ENCODE measurements around the gene NUFIP2. TPM values are rescaled to one million over a fixed set of nuclear protein-coding genes. Genes with fewer than 3 reads are reported as not detected.
A peak's percentile ranks its signal among the peaks of the same experiment; 100 is the strongest.

NUFIP2 gene
- total RNA-seq, 1 donor from 2014 or later = 40.5 TPM

GRCh38 chr17:29299031-29299430 is 5.1 kb upstream of the NUFIP2 start:
- no peaks in the 10 kb centered on the region for H3K9me3 ChIP-seq (replicated peaks)
- no peak for DNase-seq
- peaks cover 8% of the 10 kb centered on the region for H3K4me1 ChIP-seq
- TF ChIP-seq CTCF (IDR thresholded peaks at IDR 0.05; ENCODE audit: borderline replicate concordance) = no peak
- no peaks in the 10 kb centered on the region for H3K27me3 ChIP-seq (ENCODE audit: low read depth)
- intact Hi-C loops (cut with micrococcal nuclease) = loop anchor here (10.0 kb wide), 1 partner anchor 154 kb away; no protein-coding TSS in a partner anchor
- no peaks in the 10 kb centered on the region for H3K36me3 ChIP-seq
- no peak overlapping the region for H3K4me3 ChIP-seq
- no peak overlapping the region for H3K27ac ChIP-seq (replicated peaks)

- Histone ChIP-seq H3K9me3 (replicated peaks) (no peaks in the 10 kb centered on the region), H3K27ac (replicated peaks) (peak overlapping the region; percentile 95), H3K36me3 (peaks cover 2% of the 10 kb centered on the region), H3K27me3 (ENCODE audit: low read depth) (no peaks in the 10 kb centered on the region), H3K4me3 (no peak overlapping the region), H3K4me1 (peaks cover 39% of the 10 kb centered on the region)
- no peak for DNase-seq
- intact Hi-C loops (cut with micrococcal nuclease) = loop anchor here (10.0 kb wide), 1 partner anchor 151 kb away; no protein-coding TSS in a partner anchor
- no peak for TF ChIP-seq CTCF (IDR thresholded peaks at IDR 0.05; ENCODE audit: borderline replicate concordance)
These were observed 1.5 kb upstream of the NUFIP2 start for GRCh38 chr17:29295420-29295819.

- peak overlapping the region; percentile 80 for H3K4me3 ChIP-seq
- intact Hi-C loops (cut with micrococcal nuclease) = loop anchor here (10.0 kb wide), 1 partner anchor 150 kb away; no protein-coding TSS in a partner anchor
- TF ChIP-seq CTCF (IDR thresholded peaks at IDR 0.05; ENCODE audit: borderline replicate concordance) = no peak
These were observed 592 bp upstream of the NUFIP2 start for GRCh38 chr17:29294580-29294900.

GRCh38 chr17:29292992-29293889 is 707 bp downstream of the NUFIP2 start:
- DNase-seq = peak; percentile 73
- peaks cover 61% of the 10 kb centered on the region for H3K4me1 ChIP-seq
- peak overlapping the region; percentile 95 for H3K27ac ChIP-seq (replicated peaks)
- intact Hi-C loops (cut with micrococcal nuclease) = loop anchor here (10.0 kb wide), 1 partner anchor 148 kb away; no protein-coding TSS in a partner anchor
- no peaks in the 10 kb centered on the region for H3K9me3 ChIP-seq (replicated peaks)
- H3K27me3 ChIP-seq (ENCODE audit: low read depth) = no peaks in the 10 kb centered on the region
- no peak for TF ChIP-seq CTCF (IDR thresholded peaks at IDR 0.05; ENCODE audit: borderline replicate concordance)
- H3K36me3 ChIP-seq = peaks cover 17% of the 10 kb centered on the region
- H3K4me3 ChIP-seq = peak overlapping the region; percentile 80

More at GRCh38 chr17:29294580-29294900, 592 bp upstream of the NUFIP2 start:
- H3K27me3 ChIP-seq (ENCODE audit: low read depth) = no peaks in the 10 kb centered on the region
- peaks cover 8% of the 10 kb centered on the region for H3K36me3 ChIP-seq
- DNase-seq = no peak
- H3K9me3 ChIP-seq (replicated peaks) = no peaks in the 10 kb centered on the region
- H3K27ac ChIP-seq (replicated peaks) = peak overlapping the region; percentile 95
- H3K4me1 ChIP-seq = peaks cover 48% of the 10 kb centered on the region

- intact Hi-C loops (cut with micrococcal nuclease) = loop anchor here (10.0 kb wide), 1 partner anchor 148 kb away; no protein-coding TSS in a partner anchor
- Histone ChIP-seq H3K27ac (replicated peaks) (peak overlapping the region; percentile 95), H3K36me3 (peaks cover 26% of the 10 kb centered on the region), H3K4me1 (peaks cover 70% of the 10 kb centered on the region), H3K9me3 (replicated peaks) (no peaks in the 10 kb centered on the region), H3K4me3 (peak overlapping the region; percentile 80), H3K27me3 (ENCODE audit: low read depth) (no peaks in the 10 kb centered on the region)
- TF ChIP-seq CTCF (IDR thresholded peaks at IDR 0.05; ENCODE audit: borderline replicate concordance) = no peak
- DNase-seq = peak; percentile 67
These were observed 1.6 kb downstream of the NUFIP2 start for GRCh38 chr17:29292071-29292991.
